IMR-90 (cell line): Measurements from ENCODE around the gene CRACDL. TPM values are rescaled to one million over a fixed set of nuclear protein-coding genes. Genes with fewer than 3 reads are reported as not detected.

Experiments used
- ATAC-seq: fragments of 200-7000 bp; cut with Tn5 transposase; 2 replicates; pipeline ENCODE4 v1.9.1; 2020; ENCODE audit warnings: low read depth, mild to moderate bottlenecking, moderate library complexity
- BruUV-seq: library from RNA; stranded (reverse); fragments of 400-500 nt; replicated peaks from 2 replicates; lab custom pipeline; 2021; lab: Mats Ljungman, UMichigan
- CTCF ChIA-PET: fragments of 300-600 bp; formaldehyde crosslinking; extraction: SDS; loops from one replicate; lab custom pipeline; 2021; ENCODE audit warnings: antibody characterized with exemption; lab: Yijun Ruan, JAX
- POLR2A ChIA-PET: fragments of 300-600 bp; sonication (Branson Sonifier 250); formaldehyde crosslinking; loops from one replicate; lab custom pipeline; 2022; ENCODE audit warnings: antibody characterized with exemption; ENCODE audit not compliant: unreplicated experiment; lab: Charles Lee
- DNase-seq: peaks from one replicate; pipeline ENCODE4 v3.0.0; 2013
- H2AFZ ChIP-seq: replicated peaks from 2 replicates; pipeline ENCODE3; 2013; ENCODE audit warnings: low read length, mild to moderate bottlenecking; ENCODE audit not compliant: poor library complexity
- H2AK5ac ChIP-seq: 2 replicates; pipeline ENCODE4 v1.6.1; 2013; ENCODE audit warnings: low read depth, low read length, inconsistent platforms
- H2AK9ac ChIP-seq: replicated peaks from 2 replicates; pipeline ENCODE3; 2013; ENCODE audit warnings: mild to moderate bottlenecking, low read depth, low read length, moderate library complexity; ENCODE audit not compliant: poor library complexity
- H2BK120ac ChIP-seq: 2 replicates; pipeline ENCODE4 v1.6.1; 2013; ENCODE audit warnings: low read depth, low read length, inconsistent platforms
- H2BK15ac ChIP-seq: 3 replicates; pipeline ENCODE4 v1.6.1; 2013; ENCODE audit warnings: low read depth, low read length, inconsistent platforms
- H2BK20ac ChIP-seq: 2 replicates; pipeline ENCODE4 v1.6.1; 2013; ENCODE audit warnings: low read depth, mild to moderate bottlenecking, inconsistent platforms, low read length, moderate library complexity
- H2BK5ac ChIP-seq: 2 replicates; pipeline ENCODE4 v1.6.1; 2013; ENCODE audit warnings: mild to moderate bottlenecking, low read depth, low read length, inconsistent platforms; ENCODE audit not compliant: poor library complexity, severe bottlenecking
- H3K14ac ChIP-seq: replicated peaks from 2 replicates; pipeline ENCODE4 v1.6.1; 2013; ENCODE audit warnings: low read depth, low read length, inconsistent platforms
- H3K18ac ChIP-seq: 2 replicates; pipeline ENCODE4 v1.6.1; 2013; ENCODE audit warnings: low read depth, low read length, control low read depth
- H3K23ac ChIP-seq: 2 replicates; pipeline ENCODE4 v1.6.1; 2013; ENCODE audit warnings: low read depth, low read length, inconsistent platforms
- H3K27ac ChIP-seq: 2 replicates; pipeline ENCODE4 v1.5.1; 2013; ENCODE audit warnings: mild to moderate bottlenecking, control low read depth, low read length; ENCODE audit not compliant: insufficient read depth
- H3K27me3 ChIP-seq: 2 replicates; pipeline ENCODE4 v1.6.1; 2013; ENCODE audit warnings: low read length; ENCODE audit not compliant: control insufficient read depth, insufficient read depth
- H3K36me3 ChIP-seq: 2 replicates; pipeline ENCODE4 v1.6.1; 2013; ENCODE audit warnings: low read length, mixed read lengths; ENCODE audit not compliant: control insufficient read depth, insufficient read depth
- H3K4ac ChIP-seq: 2 replicates; pipeline ENCODE4 v1.6.1; 2013; ENCODE audit warnings: low read depth, low read length, inconsistent platforms
- H3K4me1 ChIP-seq: 2 replicates; pipeline ENCODE4 v1.6.1; 2013; ENCODE audit warnings: low read length, mixed read lengths; ENCODE audit not compliant: control insufficient read depth, insufficient read depth
- H3K4me2 ChIP-seq: 2 replicates; pipeline ENCODE4 v1.6.1; 2013; ENCODE audit warnings: low read depth, mild to moderate bottlenecking, control low read depth, low read length, moderate library complexity
- H3K4me3 ChIP-seq: 2 replicates; pipeline ENCODE4 v1.5.1; 2013; ENCODE audit warnings: low read depth, mild to moderate bottlenecking, control low read depth, low read length, moderate library complexity; ENCODE audit not compliant: insufficient read depth
- H3K56ac ChIP-seq: 2 replicates; pipeline ENCODE4 v1.6.1; 2013; ENCODE audit warnings: low read length, inconsistent platforms; ENCODE audit not compliant: insufficient read depth; ENCODE audit errors: extremely low read depth
- H3K79me1 ChIP-seq, 2 experiments: 2 replicates each; pipeline ENCODE4 v1.6.1; 2013; ENCODE audit warnings: low read length in 2 of 2, inconsistent platforms in 1 of 2, low read depth in 1 of 2
- H3K9ac ChIP-seq: 2 replicates; pipeline ENCODE4 v1.6.1; 2013; ENCODE audit warnings: low read depth, low read length, control low read depth
- H3K9me1 ChIP-seq: 2 replicates; pipeline ENCODE4 v1.6.1; 2013; ENCODE audit warnings: low read length, inconsistent platforms; ENCODE audit not compliant: insufficient read depth
- H3K9me3 ChIP-seq: 2 replicates; pipeline ENCODE4 v1.6.1; 2013; ENCODE audit warnings: low read length; ENCODE audit not compliant: control insufficient read depth, insufficient read depth
- H4K20me1 ChIP-seq: 2 replicates; pipeline ENCODE4 v1.6.1; 2013; ENCODE audit warnings: low read length, inconsistent platforms; ENCODE audit not compliant: insufficient read depth
- H4K5ac ChIP-seq: 2 replicates; pipeline ENCODE4 v1.6.1; 2013; ENCODE audit warnings: mild to moderate bottlenecking, low read depth, low read length, control low read depth
- H4K8ac ChIP-seq, 2 experiments: 2 replicates each; pipeline ENCODE4 v1.6.1; 2013; ENCODE audit warnings: low read depth in 2 of 2, low read length in 2 of 2, control low read depth in 1 of 2, inconsistent platforms in 1 of 2
- H4K91ac ChIP-seq: 2 replicates; pipeline ENCODE4 v1.6.1; 2013; ENCODE audit warnings: low read depth, low read length, inconsistent platforms; ENCODE audit not compliant: insufficient read depth
- CEBPB ChIP-seq: IDR thresholded peaks from 2 replicates; pipeline ENCODE4 v1.6.1; 2012; ENCODE audit warnings: low read depth, low read length, improper control_type of control experiment
- CHD1 ChIP-seq: IDR thresholded peaks from 2 replicates; pipeline ENCODE4 v1.6.1; 2012; ENCODE audit warnings: low read depth, low read length, improper control_type of control experiment
- FOS ChIP-seq: fragments of 150-350 bp; IDR thresholded peaks from 2 replicates; pipeline ENCODE4 v1.6.1; 2016; ENCODE audit warnings: low read depth, low read length
- MXI1 ChIP-seq: IDR thresholded peaks from 2 replicates; pipeline ENCODE4 v1.6.1; 2012; ENCODE audit warnings: low read depth, mild to moderate bottlenecking, low read length, moderate library complexity, borderline replicate concordance
- RCOR1 ChIP-seq: IDR thresholded peaks from 2 replicates; pipeline ENCODE4 v1.6.1; 2012; ENCODE audit warnings: mild to moderate bottlenecking, low read length, improper control_type of control experiment; ENCODE audit not compliant: insufficient replicate concordance
- RFX5 ChIP-seq: IDR thresholded peaks from 2 replicates; pipeline ENCODE4 v1.8.0; 2012; ENCODE audit warnings: low read depth, mild to moderate bottlenecking, low read length, moderate library complexity
- SMC3 ChIP-seq: fragments of 150-350 bp; IDR thresholded peaks from 2 replicates; pipeline ENCODE4 v1.6.1; 2016; ENCODE audit warnings: low read depth, mild to moderate bottlenecking, antibody characterized with exemption, low read length, moderate library complexity
- WGBS, 2 experiments: methylation state at CpG; one replicate each; pipeline versions ENCODE4 v1.1.5 to v1.1.7; 2013; ENCODE audit warnings: missing lambda C conversion rate in 2 of 2; ENCODE audit not compliant: insufficient read length in 1 of 2; ENCODE audit errors: extremely low coverage in 2 of 2; 5-methylcytosine and 5-hydroxymethylcytosine counted together
- dilution Hi-C: fragments of 300-500 bp; cut with HindIII; formaldehyde crosslinking; loops from one replicate; pipeline ENCODE4 v1.14.3; 2018; ENCODE audit warnings: low sequenced_read_pairs; ENCODE audit not compliant: unreplicated experiment
- in situ Hi-C: fragments of 300-500 bp; cut with MboI; formaldehyde crosslinking; loops from 3 replicates; pipeline ENCODE4 v1.14.3; 2019; ENCODE audit warnings: low sequenced_read_pairs, inconsistent platforms, mixed read lengths
- intact Hi-C: fragments of 100-400 bp; cut with micrococcal nuclease; formaldehyde crosslinking; loops from 2 replicates; pipeline ENCODE4 v1.10.0; 2022
- polyA plus RNA-seq, 3 experiments: library from polyadenylated mRNA; depleted of rRNA; stranded (reverse); fragments of >200 nt; gene quantifications; 2 replicates each; pipeline ENCODE4 v1.2.3, GENCODE V29; 2012; ENCODE audit warnings: low replicate concordance in 1 of 3
- total RNA-seq: library from RNA; depleted of rRNA; stranded (reverse); fragments of >200 nt; gene quantifications from 2 replicates; pipeline ENCODE4 v1.2.3, GENCODE V29; 2012
- TF ChIP-seq, protein P1 (sequence below): conservative IDR thresholded peaks from 2 replicates; pipeline ENCODE4 v1.5.1; 2012; ENCODE audit warnings: mild to moderate bottlenecking, low read depth, low read length, improper control_type of control experiment

Gene CRACDL
- total and polyA plus RNA-seq, 2 of the 4 experiments (the other 2 are of a cell fraction), result not detected

DNA sequence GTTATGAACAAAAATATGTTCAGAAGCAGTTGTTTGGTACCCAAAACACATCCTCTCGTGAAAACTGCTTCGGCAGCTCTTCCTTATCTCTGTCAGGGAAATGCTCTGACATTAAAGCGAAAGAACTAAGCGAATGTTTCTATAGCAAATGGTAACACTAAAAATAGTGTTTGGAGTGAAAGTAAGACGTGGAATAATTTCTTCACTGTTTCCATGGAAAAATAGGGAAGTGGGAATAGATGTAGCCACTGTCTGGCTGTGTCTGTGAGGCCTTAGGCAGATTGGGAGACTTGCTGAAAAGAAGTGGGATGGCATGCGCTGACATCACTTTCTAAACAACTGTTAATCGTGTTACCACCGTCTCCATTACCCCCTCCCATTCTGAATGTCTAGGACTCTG is 11.5 kb upstream of the CRACDL start:
- H4K8ac ChIP-seq, result no peak overlapping the region
- ATAC-seq (no peak), DNase-seq (no peak)
- in situ Hi-C loops (no loop called here), dilution Hi-C loops (no loop called here), intact Hi-C loops (no loop called here)
- H2BK20ac ChIP-seq, result no peak overlapping the region
- H3K4me1 ChIP-seq, result no peaks in the 10 kb centered on the region
- no peak overlapping the region for H3K4me2 ChIP-seq
- H3K56ac ChIP-seq, result no peak overlapping the region
- CTCF ChIA-PET, result no interaction called here
- no peaks in the 10 kb centered on the region for H4K20me1 ChIP-seq
- H4K91ac ChIP-seq, result no peak overlapping the region
- H3K9ac ChIP-seq, result no peak overlapping the region
- H3K79me1 ChIP-seq, result no peaks in the 10 kb centered on the region
- H3K27ac ChIP-seq, result no peak overlapping the region
- H2BK15ac ChIP-seq, result no peak overlapping the region
- no peak overlapping the region for H3K4me3 ChIP-seq
- H2AK9ac ChIP-seq, result no peak overlapping the region
- TF ChIP-seq, protein P1, sequence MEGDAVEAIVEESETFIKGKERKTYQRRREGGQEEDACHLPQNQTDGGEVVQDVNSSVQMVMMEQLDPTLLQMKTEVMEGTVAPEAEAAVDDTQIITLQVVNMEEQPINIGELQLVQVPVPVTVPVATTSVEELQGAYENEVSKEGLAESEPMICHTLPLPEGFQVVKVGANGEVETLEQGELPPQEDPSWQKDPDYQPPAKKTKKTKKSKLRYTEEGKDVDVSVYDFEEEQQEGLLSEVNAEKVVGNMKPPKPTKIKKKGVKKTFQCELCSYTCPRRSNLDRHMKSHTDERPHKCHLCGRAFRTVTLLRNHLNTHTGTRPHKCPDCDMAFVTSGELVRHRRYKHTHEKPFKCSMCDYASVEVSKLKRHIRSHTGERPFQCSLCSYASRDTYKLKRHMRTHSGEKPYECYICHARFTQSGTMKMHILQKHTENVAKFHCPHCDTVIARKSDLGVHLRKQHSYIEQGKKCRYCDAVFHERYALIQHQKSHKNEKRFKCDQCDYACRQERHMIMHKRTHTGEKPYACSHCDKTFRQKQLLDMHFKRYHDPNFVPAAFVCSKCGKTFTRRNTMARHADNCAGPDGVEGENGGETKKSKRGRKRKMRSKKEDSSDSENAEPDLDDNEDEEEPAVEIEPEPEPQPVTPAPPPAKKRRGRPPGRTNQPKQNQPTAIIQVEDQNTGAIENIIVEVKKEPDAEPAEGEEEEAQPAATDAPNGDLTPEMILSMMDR, result no peak
- TF ChIP-seq SMC3 (no peak), RFX5 (no peak), CEBPB (no peak), MXI1 (no peak), RCOR1 (no peak), CHD1 (no peak), FOS (no peak)
- H2AK5ac ChIP-seq, result no peak overlapping the region
- H2BK5ac ChIP-seq, result no peak overlapping the region
- peaks cover 5% of the 10 kb centered on the region; the same call in 1 of the 2 replicates for H3K27me3 ChIP-seq
- no peak overlapping the region for H3K18ac ChIP-seq
- WGBS, 2 experiments, result no CpG with 5 or more reads among the region's 8 CpGs
- no peak overlapping the region for H3K14ac ChIP-seq
- H3K9me1 ChIP-seq, result no peaks in the 10 kb centered on the region
- no peak overlapping the region for H3K23ac ChIP-seq
- POLR2A ChIA-PET, result no interaction called here
- no TSS peak for BruUV-seq
- H3K36me3 ChIP-seq, result no peaks in the 10 kb centered on the region
- H4K5ac ChIP-seq, result no peak overlapping the region
- no peaks in the 10 kb centered on the region for H3K9me3 ChIP-seq
- no peak overlapping the region for H2AFZ ChIP-seq
- H3K4ac ChIP-seq, result no peak overlapping the region
- no peak overlapping the region for H2BK120ac ChIP-seq
